Measurements from ENCODE around the gene SCLY. TPM values are rescaled to one million over a fixed set of nuclear protein-coding genes. Genes with fewer than 3 reads are reported as not detected.

Gene SCLY
- total and polyA plus RNA-seq, 9 donors: 7.3 to 18.0 (median 12.5) TPM

GRCh38 chr2:238079874-238080327, 19.1 kb downstream of the SCLY start:
- WGBS, 3 donors: 97 to 99% (median 98%) methylated on average over 2 of the region's 2 CpGs
- Histone ChIP-seq H3K27ac (no peak overlapping the region), H3K9me3 (no peaks in the 10 kb centered on the region), H3K36me3 (no peaks in the 10 kb centered on the region), H3K4me1 (ENCODE audit: insufficient read depth) (no peaks in the 10 kb centered on the region), H3K27me3 (no peaks in the 10 kb centered on the region), H3K4me3 (no peak overlapping the region)
- TF ChIP-seq POLR2A (IDR thresholded peaks at IDR 0.05) (no peak), CTCF (IDR thresholded peaks at IDR 0.05) (no peak), EP300 (IDR thresholded peaks at IDR 0.05) (no peak)
- intact Hi-C loops (cut with DNase I): no loop called here
- no peak for DNase-seq

GRCh38 chr2:238080518-238080917, 19.7 kb downstream of the SCLY start:
- intact Hi-C loops (cut with DNase I): no loop called here
- no peak for DNase-seq
- no peak overlapping the region for H3K4me3 ChIP-seq
- no peak overlapping the region for H3K27ac ChIP-seq
- H3K27me3 ChIP-seq: no peaks in the 10 kb centered on the region
- WGBS, 3 donors: 97 to 98% (median 97%) methylated on average over 15 of the region's 15 CpGs
- no peaks in the 10 kb centered on the region for H3K9me3 ChIP-seq
- no peak for TF ChIP-seq CTCF (IDR thresholded peaks at IDR 0.05)
- no peak for TF ChIP-seq POLR2A (IDR thresholded peaks at IDR 0.05)
- TF ChIP-seq EP300 (IDR thresholded peaks at IDR 0.05): no peak
- no peaks in the 10 kb centered on the region for H3K4me1 ChIP-seq (ENCODE audit: insufficient read depth)
- no peaks in the 10 kb centered on the region for H3K36me3 ChIP-seq

- no peaks in the 10 kb centered on the region for H3K36me3 ChIP-seq
- no peak for DNase-seq
- H3K9me3 ChIP-seq: no peaks in the 10 kb centered on the region
- H3K4me3 ChIP-seq: no peak overlapping the region
- TF ChIP-seq POLR2A (IDR thresholded peaks at IDR 0.05): no peak
- no peak for TF ChIP-seq CTCF (IDR thresholded peaks at IDR 0.05)
- TF ChIP-seq EP300 (IDR thresholded peaks at IDR 0.05): no peak
- WGBS, 3 donors: 77 to 82% (median 78%) methylated on average over 13 of the region's 13 CpGs
- no peak overlapping the region for H3K27ac ChIP-seq
- H3K27me3 ChIP-seq: no peaks in the 10 kb centered on the region
- H3K4me1 ChIP-seq (ENCODE audit: insufficient read depth): no peaks in the 10 kb centered on the region
- intact Hi-C loops (cut with DNase I): no loop called here
These were observed 20.3 kb downstream of the SCLY start for GRCh38 chr2:238081150-238081549.

- WGBS, 3 donors: 93 to 95% (median 94%) methylated on average over 16 of the region's 16 CpGs
- H3K4me3 ChIP-seq: no peak overlapping the region
- no peaks in the 10 kb centered on the region for H3K36me3 ChIP-seq
- H3K4me1 ChIP-seq (ENCODE audit: insufficient read depth): no peaks in the 10 kb centered on the region
- H3K9me3 ChIP-seq: no peaks in the 10 kb centered on the region
- no peaks in the 10 kb centered on the region for H3K27me3 ChIP-seq
- intact Hi-C loops (cut with DNase I): no loop called here
- no peak for DNase-seq
- TF ChIP-seq CTCF (IDR thresholded peaks at IDR 0.05): no peak
- no peak for TF ChIP-seq POLR2A (IDR thresholded peaks at IDR 0.05)
- no peak for TF ChIP-seq EP300 (IDR thresholded peaks at IDR 0.05)
- H3K27ac ChIP-seq: no peak overlapping the region
These were observed 20.8 kb downstream of the SCLY start for GRCh38 chr2:238081561-238081960.
